Activated naive CD4-positive, alpha-beta T cell treated with anti-CD3 and anti-CD28 coated beads, Interleukin-2, amount 50 U/mL, for 24 hours (primary cell): Measurements from ENCODE around the gene SPRY1.

ENCODE experiments used
- H3K27ac Mint-ChIP-seq: one replicate; pipeline ENCODE4 v1.8.0; 2021; ENCODE audit warnings: mild to moderate bottlenecking, mixed read lengths
- H3K27me3 Mint-ChIP-seq: one replicate; pipeline ENCODE4 v1.8.0; 2021; ENCODE audit warnings: mixed read lengths
- H3K36me3 Mint-ChIP-seq: one replicate; pipeline ENCODE4 v1.8.0; 2021; ENCODE audit warnings: mixed read lengths
- H3K4me1 Mint-ChIP-seq: one replicate; pipeline ENCODE4 v1.8.0; 2021; ENCODE audit warnings: mixed read lengths
- H3K4me3 Mint-ChIP-seq: one replicate; pipeline ENCODE4 v1.8.0; 2021; ENCODE audit warnings: mild to moderate bottlenecking, mixed read lengths
- H3K9me3 Mint-ChIP-seq: one replicate; pipeline ENCODE4 v1.8.0; 2021; ENCODE audit warnings: mixed read lengths

SPRY1 gene

GRCh38 chr4:123398853-123399626 is 2.4 kb downstream of the SPRY1 start:
- H3K9me3 Mint-ChIP-seq, result no peaks in the 10 kb centered on the region
- peaks cover 22% of the 10 kb centered on the region for H3K4me1 Mint-ChIP-seq
- H3K36me3 Mint-ChIP-seq, result peaks cover 13% of the 10 kb centered on the region
- H3K27me3 Mint-ChIP-seq, result peaks cover 23% of the 10 kb centered on the region
- peak overlapping the region; percentile 92 for H3K4me3 Mint-ChIP-seq
- peak overlapping the region; percentile 85 for H3K27ac Mint-ChIP-seq

GRCh38 chr4:123399627-123400358 is 3.2 kb downstream of the SPRY1 start:
- Mint-ChIP-seq H3K4me3 (peak overlapping the region; percentile 92), H3K27ac (peak overlapping the region; percentile 85), H3K9me3 (no peaks in the 10 kb centered on the region), H3K4me1 (peaks cover 22% of the 10 kb centered on the region), H3K27me3 (peaks cover 23% of the 10 kb centered on the region), H3K36me3 (peaks cover 13% of the 10 kb centered on the region)

- Mint-ChIP-seq H3K9me3 (no peaks in the 10 kb centered on the region), H3K27me3 (peaks cover 21% of the 10 kb centered on the region), H3K4me3 (peak overlapping the region; percentile 73), H3K36me3 (peaks cover 13% of the 10 kb centered on the region), H3K4me1 (peaks cover 19% of the 10 kb centered on the region), H3K27ac (peak overlapping the region; percentile 72)
Measured at GRCh38 chr4:123401271-123402120, 4.9 kb downstream of the SPRY1 start.

- no peaks in the 10 kb centered on the region for H3K9me3 Mint-ChIP-seq
- peaks cover 13% of the 10 kb centered on the region for H3K36me3 Mint-ChIP-seq
- no peak overlapping the region for H3K27ac Mint-ChIP-seq
- H3K4me3 Mint-ChIP-seq, result peak overlapping the region; percentile 73
- peaks cover 20% of the 10 kb centered on the region for H3K27me3 Mint-ChIP-seq
- H3K4me1 Mint-ChIP-seq, result peaks cover 16% of the 10 kb centered on the region
Measured at GRCh38 chr4:123402121-123402465, 5.5 kb downstream of the SPRY1 start.

- Mint-ChIP-seq H3K9me3 (no peaks in the 10 kb centered on the region), H3K36me3 (peaks cover 13% of the 10 kb centered on the region), H3K4me1 (peaks cover 11% of the 10 kb centered on the region), H3K4me3 (peak overlapping the region; percentile 8), H3K27ac (no peak overlapping the region), H3K27me3 (peaks cover 20% of the 10 kb centered on the region)
Measured at GRCh38 chr4:123403080-123403604, 6.5 kb downstream of the SPRY1 start.

GRCh38 chr4:123404533-123404932 is 7.9 kb downstream of the SPRY1 start:
- Mint-ChIP-seq H3K4me1 (peaks cover 7% of the 10 kb centered on the region), H3K9me3 (no peaks in the 10 kb centered on the region), H3K36me3 (peaks cover 13% of the 10 kb centered on the region), H3K4me3 (no peak overlapping the region), H3K27ac (no peak overlapping the region), H3K27me3 (peaks cover 18% of the 10 kb centered on the region)

- Mint-ChIP-seq H3K27me3 (peaks cover 10% of the 10 kb centered on the region), H3K4me1 (no peaks in the 10 kb centered on the region), H3K4me3 (no peak overlapping the region)
Measured at GRCh38 chr4:123405267-123405865, 8.8 kb downstream of the SPRY1 start.

GRCh38 chr4:123406872-123407271 is 10.3 kb downstream of the SPRY1 start:
- Mint-ChIP-seq H3K9me3 (no peaks in the 10 kb centered on the region), H3K27me3 (peaks cover 2% of the 10 kb centered on the region), H3K4me1 (no peaks in the 10 kb centered on the region), H3K27ac (no peak overlapping the region), H3K36me3 (peaks cover 5% of the 10 kb centered on the region), H3K4me3 (no peak overlapping the region)

More at GRCh38 chr4:123405267-123405865, 8.8 kb downstream of the SPRY1 start:
- Mint-ChIP-seq H3K9me3 (no peaks in the 10 kb centered on the region), H3K36me3 (peaks cover 8% of the 10 kb centered on the region), H3K27ac (no peak overlapping the region)

- H3K27ac Mint-ChIP-seq, result no peak overlapping the region
- no peaks in the 10 kb centered on the region for H3K9me3 Mint-ChIP-seq
- H3K27me3 Mint-ChIP-seq, result peaks cover 2% of the 10 kb centered on the region
- H3K4me1 Mint-ChIP-seq, result peaks cover 13% of the 10 kb centered on the region
- H3K36me3 Mint-ChIP-seq, result no peaks in the 10 kb centered on the region
- no peak overlapping the region for H3K4me3 Mint-ChIP-seq
Measured at GRCh38 chr4:123408471-123409084, 12.0 kb downstream of the SPRY1 start.

- Mint-ChIP-seq H3K27me3 (peaks cover 1% of the 10 kb centered on the region), H3K27ac (no peak overlapping the region), H3K4me1 (peaks cover 13% of the 10 kb centered on the region), H3K4me3 (no peak overlapping the region), H3K36me3 (no peaks in the 10 kb centered on the region), H3K9me3 (no peaks in the 10 kb centered on the region)
Measured at GRCh38 chr4:123409334-123409733, 12.7 kb downstream of the SPRY1 start.

GRCh38 chr4:123411514-123411913 is 14.9 kb downstream of the SPRY1 start:
- no peaks in the 10 kb centered on the region for H3K36me3 Mint-ChIP-seq
- H3K9me3 Mint-ChIP-seq, result no peaks in the 10 kb centered on the region
- H3K27ac Mint-ChIP-seq, result no peak overlapping the region
- H3K27me3 Mint-ChIP-seq, result no peaks in the 10 kb centered on the region
- no peak overlapping the region for H3K4me3 Mint-ChIP-seq
- H3K4me1 Mint-ChIP-seq, result peaks cover 19% of the 10 kb centered on the region

GRCh38 chr4:123412091-123412505 is 15.5 kb downstream of the SPRY1 start:
- no peaks in the 10 kb centered on the region for H3K27me3 Mint-ChIP-seq
- H3K4me3 Mint-ChIP-seq, result peak overlapping the region; percentile 35
- peak overlapping the region; percentile 79 for H3K27ac Mint-ChIP-seq
- H3K9me3 Mint-ChIP-seq, result no peaks in the 10 kb centered on the region
- no peaks in the 10 kb centered on the region for H3K36me3 Mint-ChIP-seq
- H3K4me1 Mint-ChIP-seq, result peaks cover 23% of the 10 kb centered on the region

- Mint-ChIP-seq H3K4me3 (peak overlapping the region; percentile 3), H3K4me1 (peaks cover 26% of the 10 kb centered on the region), H3K27ac (no peak overlapping the region), H3K36me3 (no peaks in the 10 kb centered on the region), H3K27me3 (no peaks in the 10 kb centered on the region), H3K9me3 (no peaks in the 10 kb centered on the region)
Measured at GRCh38 chr4:123412700-123413512, 16.3 kb downstream of the SPRY1 start.

- Mint-ChIP-seq H3K27me3 (no peaks in the 10 kb centered on the region), H3K4me3 (no peak overlapping the region), H3K27ac (no peak overlapping the region), H3K36me3 (no peaks in the 10 kb centered on the region), H3K4me1 (peaks cover 44% of the 10 kb centered on the region), H3K9me3 (no peaks in the 10 kb centered on the region)
Measured at GRCh38 chr4:123415576-123415975, 19.0 kb downstream of the SPRY1 start.
